Liver (tissue), 3 donors: ENCODE measurements around the gene EHBP1.

ENCODE experiments used
- FOXA1 ChIP-seq: IDR thresholded peaks from 2 replicates; pipeline ENCODE4 v1.6.1; 2016; ENCODE audit warnings: antibody characterized with exemption
- GABPA ChIP-seq, 2 donors: IDR thresholded peaks in 1 of 2; conservative IDR thresholded peaks in 1 of 2; 2 replicates each; pipeline ENCODE4 v1.6.1; 2016; ENCODE audit warnings: antibody characterized with exemption in 2 of 2, mild to moderate bottlenecking in 1 of 2, moderate library complexity in 1 of 2
- RAD21 ChIP-seq, 2 donors: IDR thresholded peaks; 2 replicates each; pipeline ENCODE4 v1.6.1; 2016; ENCODE audit warnings: antibody characterized with exemption in 2 of 2, mild to moderate bottlenecking in 2 of 2
- TAF1 ChIP-seq: conservative IDR thresholded peaks from 2 replicates; pipeline ENCODE4 v1.6.1; 2016; ENCODE audit warnings: antibody characterized with exemption, mild to moderate bottlenecking
- TF ChIP-seq, protein P1 (sequence below): fragments of 150-350 bp; IDR thresholded peaks from 2 replicates; pipeline ENCODE4 v1.5.1; 2017; ENCODE audit warnings: improper control_type of control experiment, low read depth, low read length; ENCODE audit not compliant: missing input control
- TF ChIP-seq, protein P2 (sequence below): IDR thresholded peaks from 2 replicates; pipeline ENCODE4 v1.6.1; 2016; ENCODE audit warnings: antibody characterized with exemption, mild to moderate bottlenecking
- TF ChIP-seq, protein P3 (sequence below): IDR thresholded peaks from 2 replicates; pipeline ENCODE4 v1.6.1; 2016; ENCODE audit warnings: antibody characterized with exemption
- donor health status: healthy.
- donor health status: healthy.

DNA sequence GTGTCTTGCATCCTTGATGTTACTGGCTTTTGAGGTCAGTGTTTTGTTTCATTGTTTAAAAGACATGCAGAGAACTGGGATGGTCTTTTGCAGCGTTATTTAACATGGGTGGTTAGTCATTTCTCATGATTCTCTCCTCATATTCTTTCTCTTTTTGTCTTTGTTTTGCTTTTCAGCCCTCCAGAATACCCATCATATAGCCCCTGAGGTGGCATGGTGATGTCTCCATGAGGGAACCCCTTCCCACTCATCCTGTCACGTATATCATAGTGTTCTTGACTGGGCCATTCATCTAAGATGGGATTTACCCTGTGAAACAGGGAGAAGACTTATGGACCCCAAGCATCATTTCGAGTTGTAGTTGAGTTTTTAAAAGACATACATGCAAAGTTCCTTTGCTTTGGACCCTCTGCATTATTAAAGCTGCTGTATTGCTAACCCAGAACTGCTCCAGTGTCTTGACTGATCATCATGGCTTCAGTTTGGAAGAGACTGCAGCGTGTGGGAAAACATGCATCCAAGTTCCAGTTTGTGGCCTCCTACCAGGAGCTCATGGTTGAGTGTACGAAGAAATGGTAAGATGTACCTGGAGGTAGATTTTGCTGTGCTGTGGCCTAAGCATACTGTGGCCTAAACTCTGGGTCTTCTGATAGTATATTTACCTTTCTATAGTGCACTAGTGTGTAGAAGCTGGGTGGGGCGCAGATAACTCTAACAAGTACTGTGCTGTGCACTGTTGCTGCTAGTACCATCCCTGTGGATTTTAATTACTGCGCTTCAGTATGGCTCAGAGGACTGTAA lies 1.4 kb downstream of the EHBP1 start:
- TF ChIP-seq FOXA1 (no peak), GABPA (IDR thresholded peaks at IDR 0.05 in 1 of 2, conservative IDR thresholded peaks at IDR 0.05 in 1 of 2) (no peak), RAD21 (IDR thresholded peaks at IDR 0.05) (no peak), TAF1 (no peak)
- TF ChIP-seq, protein P1, sequence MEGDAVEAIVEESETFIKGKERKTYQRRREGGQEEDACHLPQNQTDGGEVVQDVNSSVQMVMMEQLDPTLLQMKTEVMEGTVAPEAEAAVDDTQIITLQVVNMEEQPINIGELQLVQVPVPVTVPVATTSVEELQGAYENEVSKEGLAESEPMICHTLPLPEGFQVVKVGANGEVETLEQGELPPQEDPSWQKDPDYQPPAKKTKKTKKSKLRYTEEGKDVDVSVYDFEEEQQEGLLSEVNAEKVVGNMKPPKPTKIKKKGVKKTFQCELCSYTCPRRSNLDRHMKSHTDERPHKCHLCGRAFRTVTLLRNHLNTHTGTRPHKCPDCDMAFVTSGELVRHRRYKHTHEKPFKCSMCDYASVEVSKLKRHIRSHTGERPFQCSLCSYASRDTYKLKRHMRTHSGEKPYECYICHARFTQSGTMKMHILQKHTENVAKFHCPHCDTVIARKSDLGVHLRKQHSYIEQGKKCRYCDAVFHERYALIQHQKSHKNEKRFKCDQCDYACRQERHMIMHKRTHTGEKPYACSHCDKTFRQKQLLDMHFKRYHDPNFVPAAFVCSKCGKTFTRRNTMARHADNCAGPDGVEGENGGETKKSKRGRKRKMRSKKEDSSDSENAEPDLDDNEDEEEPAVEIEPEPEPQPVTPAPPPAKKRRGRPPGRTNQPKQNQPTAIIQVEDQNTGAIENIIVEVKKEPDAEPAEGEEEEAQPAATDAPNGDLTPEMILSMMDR: no peak
- TF ChIP-seq, protein P2, sequence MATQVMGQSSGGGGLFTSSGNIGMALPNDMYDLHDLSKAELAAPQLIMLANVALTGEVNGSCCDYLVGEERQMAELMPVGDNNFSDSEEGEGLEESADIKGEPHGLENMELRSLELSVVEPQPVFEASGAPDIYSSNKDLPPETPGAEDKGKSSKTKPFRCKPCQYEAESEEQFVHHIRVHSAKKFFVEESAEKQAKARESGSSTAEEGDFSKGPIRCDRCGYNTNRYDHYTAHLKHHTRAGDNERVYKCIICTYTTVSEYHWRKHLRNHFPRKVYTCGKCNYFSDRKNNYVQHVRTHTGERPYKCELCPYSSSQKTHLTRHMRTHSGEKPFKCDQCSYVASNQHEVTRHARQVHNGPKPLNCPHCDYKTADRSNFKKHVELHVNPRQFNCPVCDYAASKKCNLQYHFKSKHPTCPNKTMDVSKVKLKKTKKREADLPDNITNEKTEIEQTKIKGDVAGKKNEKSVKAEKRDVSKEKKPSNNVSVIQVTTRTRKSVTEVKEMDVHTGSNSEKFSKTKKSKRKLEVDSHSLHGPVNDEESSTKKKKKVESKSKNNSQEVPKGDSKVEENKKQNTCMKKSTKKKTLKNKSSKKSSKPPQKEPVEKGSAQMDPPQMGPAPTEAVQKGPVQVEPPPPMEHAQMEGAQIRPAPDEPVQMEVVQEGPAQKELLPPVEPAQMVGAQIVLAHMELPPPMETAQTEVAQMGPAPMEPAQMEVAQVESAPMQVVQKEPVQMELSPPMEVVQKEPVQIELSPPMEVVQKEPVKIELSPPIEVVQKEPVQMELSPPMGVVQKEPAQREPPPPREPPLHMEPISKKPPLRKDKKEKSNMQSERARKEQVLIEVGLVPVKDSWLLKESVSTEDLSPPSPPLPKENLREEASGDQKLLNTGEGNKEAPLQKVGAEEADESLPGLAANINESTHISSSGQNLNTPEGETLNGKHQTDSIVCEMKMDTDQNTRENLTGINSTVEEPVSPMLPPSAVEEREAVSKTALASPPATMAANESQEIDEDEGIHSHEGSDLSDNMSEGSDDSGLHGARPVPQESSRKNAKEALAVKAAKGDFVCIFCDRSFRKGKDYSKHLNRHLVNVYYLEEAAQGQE: no peak
- TF ChIP-seq, protein P3, sequence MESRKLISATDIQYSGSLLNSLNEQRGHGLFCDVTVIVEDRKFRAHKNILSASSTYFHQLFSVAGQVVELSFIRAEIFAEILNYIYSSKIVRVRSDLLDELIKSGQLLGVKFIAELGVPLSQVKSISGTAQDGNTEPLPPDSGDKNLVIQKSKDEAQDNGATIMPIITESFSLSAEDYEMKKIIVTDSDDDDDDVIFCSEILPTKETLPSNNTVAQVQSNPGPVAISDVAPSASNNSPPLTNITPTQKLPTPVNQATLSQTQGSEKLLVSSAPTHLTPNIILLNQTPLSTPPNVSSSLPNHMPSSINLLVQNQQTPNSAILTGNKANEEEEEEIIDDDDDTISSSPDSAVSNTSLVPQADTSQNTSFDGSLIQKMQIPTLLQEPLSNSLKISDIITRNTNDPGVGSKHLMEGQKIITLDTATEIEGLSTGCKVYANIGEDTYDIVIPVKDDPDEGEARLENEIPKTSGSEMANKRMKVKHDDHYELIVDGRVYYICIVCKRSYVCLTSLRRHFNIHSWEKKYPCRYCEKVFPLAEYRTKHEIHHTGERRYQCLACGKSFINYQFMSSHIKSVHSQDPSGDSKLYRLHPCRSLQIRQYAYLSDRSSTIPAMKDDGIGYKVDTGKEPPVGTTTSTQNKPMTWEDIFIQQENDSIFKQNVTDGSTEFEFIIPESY: no peak
